Effector CD4-positive, alpha-beta T cell (primary cell): Measurements from ENCODE around the gene FMNL1.
A peak's percentile ranks its signal among the peaks of the same experiment; 100 is the strongest.

Experiments used
- DNase-seq: peaks from one replicate; pipeline ENCODE4 v3.0.0-alpha.2; 2020

FMNL1 gene

DNA sequence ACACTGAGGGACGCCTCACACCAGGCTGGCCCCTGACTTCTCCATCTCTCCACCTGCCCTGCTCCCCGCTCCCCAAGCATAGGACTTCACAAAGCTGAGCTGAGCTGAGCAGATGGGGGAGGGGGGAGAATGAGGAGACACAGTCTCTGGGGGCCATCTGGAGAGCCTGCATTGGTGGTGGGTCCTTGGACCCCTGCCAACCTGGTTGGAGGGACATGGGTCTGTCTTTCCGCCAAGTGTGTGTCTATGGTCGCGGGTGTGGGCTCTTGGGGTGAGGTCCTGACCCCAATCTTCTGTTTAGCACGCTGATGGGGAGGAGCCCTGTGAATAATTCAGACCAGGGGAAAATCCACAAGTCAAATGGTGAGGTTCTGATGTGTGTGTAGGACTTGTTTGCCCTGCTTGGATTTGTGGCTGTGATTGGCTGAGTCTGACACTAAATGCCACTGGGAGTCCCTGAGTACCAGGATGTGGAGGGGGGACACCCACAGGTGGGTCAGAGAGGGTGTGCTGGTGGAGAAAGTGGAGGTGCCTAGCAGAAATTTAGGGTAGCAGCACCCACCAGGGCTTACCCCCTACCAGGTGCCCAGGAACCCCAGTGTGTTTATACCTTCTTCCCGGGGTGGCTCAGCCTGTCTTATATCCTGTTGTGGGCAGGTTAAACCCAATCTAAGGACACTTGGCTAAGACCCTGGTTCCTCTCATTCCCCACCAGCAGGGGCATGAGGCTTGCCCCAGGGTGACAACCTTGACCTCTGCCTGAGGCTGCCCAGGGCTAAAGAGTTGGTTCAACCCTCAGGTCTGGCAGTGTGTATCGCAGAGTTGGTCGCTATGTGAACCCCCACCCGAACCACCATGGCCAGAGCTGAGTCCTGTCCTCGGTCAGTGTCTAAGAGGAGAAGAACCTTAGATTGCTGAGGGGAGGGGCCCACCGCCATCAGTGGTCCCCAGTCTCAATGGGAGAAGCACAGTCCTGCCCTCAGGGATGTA lies 2.1 kb downstream of the FMNL1 start:
- peak; percentile 45 for DNase-seq

DNA sequence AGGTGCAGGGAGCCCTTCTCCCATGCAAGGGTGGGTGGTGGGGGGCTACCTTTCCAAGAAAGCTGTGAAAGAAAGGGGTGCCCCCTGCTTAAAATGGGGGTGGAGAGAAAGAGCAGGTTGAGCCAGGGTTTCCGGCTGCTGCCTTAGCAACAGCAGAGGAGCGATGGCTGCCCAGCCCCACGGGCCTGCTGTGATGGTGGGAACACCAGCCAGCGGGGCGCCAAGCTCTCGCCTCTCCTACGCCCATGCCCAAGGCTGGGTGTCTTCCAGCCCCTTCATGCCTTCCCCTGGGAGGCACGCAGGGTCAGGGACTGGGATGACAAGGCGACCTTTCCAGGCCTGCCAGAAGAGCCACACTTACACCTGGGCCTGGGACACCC lies 3.0 kb downstream of the FMNL1 start:
- no peak for DNase-seq

- peak; percentile 47 for DNase-seq
These were observed 3.5 kb downstream of the FMNL1 start for GRCh38 chr17:45225051-45225700.

- DNase-seq: peak; percentile 94
These were observed 4.4 kb downstream of the FMNL1 start for GRCh38 chr17:45225964-45226530.

- DNase-seq: no peak
These were observed 4.9 kb downstream of the FMNL1 start for GRCh38 chr17:45226576-45226975.

DNA sequence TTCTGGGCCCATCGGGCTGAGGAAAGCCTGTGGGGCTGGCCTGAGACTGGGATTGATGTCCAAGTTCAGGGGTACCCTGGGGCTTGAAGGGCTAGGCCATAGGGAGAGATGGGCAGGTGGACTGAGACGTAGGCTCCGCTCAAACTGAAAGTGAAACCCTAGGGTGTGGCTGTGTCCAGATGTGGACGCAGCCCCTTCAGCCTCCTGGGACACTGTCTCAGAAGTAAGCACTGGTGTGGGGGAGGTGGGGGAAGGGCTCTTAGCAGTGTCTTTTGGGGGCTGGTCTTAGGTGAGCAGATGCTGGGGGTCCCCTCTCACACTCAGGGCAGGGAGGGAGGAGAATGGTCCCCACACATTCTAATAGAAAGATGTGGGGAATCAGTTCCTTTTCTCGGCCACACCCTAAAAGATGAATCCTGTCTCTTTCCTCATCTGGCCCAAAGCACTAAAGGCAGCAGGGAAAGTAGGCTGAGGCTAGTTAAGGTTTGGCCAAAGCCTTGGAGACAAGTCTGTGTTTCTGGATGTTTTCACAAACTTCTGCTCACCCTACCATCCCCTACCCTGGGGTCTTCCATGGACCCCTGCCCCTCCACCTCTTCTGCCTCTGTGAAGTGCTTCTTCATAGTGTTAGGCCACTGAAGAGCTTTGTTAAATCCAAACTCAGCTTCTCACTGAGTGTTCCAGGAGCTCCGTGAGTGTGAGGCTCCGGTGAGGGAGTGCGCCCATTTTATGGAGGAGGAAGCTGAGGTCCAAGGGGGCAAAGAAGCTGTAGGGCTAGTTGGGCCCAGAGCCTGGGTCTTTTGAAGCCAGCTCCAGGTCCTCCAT lies 5.6 kb downstream of the FMNL1 start:
- DNase-seq: no peak

DNA sequence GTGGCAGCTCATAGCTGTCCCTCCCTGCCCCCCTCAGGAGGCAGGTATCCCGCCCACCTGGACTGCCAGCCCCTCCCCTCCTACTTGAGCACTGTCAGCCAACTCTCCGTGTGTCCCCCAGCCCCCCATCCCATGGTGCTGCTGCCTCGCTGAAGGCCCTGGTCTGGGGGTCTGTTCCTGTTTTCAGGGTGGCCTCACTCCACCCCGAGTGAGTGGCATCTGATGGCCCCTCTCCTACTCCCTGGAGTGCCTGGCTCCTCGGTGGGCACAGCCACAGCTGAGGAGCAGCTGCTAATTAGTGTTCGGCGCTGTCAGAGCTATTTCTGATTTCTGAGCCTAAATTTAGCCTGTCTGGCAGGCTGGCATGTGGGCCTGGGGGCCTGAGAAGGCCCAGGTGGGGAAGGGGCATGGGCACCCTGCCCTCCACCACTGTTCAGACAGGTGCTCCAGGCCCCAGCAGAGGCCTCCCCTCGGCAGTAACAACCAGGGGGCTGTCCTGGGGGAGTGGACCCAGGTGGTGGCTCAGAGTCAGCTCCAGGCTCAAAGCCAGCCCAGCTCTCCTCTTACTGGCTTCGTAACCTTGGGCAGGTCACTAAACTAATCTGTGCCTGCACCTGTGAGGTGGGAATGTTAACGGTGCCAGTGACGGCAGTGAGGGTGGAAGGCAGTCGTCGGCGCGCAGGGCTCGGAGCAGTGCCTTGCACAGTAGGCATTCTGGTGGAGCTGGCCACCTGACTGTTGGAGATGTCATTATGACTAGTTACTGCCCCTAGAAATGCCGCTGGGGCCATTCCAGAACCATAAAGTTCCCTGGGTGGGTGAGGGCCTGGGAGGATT lies 6.5 kb downstream of the FMNL1 start:
- no peak for DNase-seq

GRCh38 chr17:45228763-45229539 lies 7.3 kb downstream of the FMNL1 start:
- DNase-seq: peak; percentile 84

DNA sequence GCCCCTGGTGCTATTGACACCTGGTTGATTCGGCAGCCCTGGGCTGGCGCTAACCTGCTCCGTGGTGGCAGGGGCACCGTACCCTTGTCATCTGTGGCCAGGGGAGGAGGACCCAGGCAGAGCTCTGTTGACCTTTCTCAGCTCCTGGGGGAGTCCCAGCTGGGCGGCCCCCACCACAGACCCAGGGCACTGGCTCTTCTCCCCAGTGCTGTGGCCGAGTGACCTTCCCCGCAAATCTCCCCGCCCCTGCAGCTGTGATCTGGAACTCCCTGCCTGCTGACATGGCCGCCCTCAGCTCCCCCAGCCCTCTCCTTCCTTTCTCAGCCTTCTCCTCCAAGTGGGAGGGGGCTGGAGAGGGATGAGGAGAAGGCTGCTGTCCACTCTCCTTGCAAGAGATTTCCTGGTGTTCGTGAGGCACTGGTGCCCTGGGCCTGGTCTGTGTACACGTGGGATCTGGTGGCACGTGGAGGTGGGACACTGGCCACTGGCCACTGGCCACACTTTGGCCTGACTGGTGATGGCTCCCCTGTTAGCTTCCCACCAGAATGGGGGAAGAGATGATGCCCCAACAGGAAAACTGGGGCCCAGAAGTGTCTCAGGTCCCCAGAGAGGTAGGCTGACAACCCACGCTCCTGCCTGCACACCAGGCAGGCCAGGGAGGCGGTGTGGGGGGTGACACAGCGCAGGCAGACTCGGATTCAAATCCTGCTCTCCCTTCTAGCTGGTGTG lies 8.2 kb downstream of the FMNL1 start:
- no peak for DNase-seq

GRCh38 chr17:45230410-45230786 lies 8.7 kb downstream of the FMNL1 start:
- no peak for DNase-seq

GRCh38 chr17:45230787-45231480 lies 9.2 kb downstream of the FMNL1 start:
- no peak for DNase-seq

DNA sequence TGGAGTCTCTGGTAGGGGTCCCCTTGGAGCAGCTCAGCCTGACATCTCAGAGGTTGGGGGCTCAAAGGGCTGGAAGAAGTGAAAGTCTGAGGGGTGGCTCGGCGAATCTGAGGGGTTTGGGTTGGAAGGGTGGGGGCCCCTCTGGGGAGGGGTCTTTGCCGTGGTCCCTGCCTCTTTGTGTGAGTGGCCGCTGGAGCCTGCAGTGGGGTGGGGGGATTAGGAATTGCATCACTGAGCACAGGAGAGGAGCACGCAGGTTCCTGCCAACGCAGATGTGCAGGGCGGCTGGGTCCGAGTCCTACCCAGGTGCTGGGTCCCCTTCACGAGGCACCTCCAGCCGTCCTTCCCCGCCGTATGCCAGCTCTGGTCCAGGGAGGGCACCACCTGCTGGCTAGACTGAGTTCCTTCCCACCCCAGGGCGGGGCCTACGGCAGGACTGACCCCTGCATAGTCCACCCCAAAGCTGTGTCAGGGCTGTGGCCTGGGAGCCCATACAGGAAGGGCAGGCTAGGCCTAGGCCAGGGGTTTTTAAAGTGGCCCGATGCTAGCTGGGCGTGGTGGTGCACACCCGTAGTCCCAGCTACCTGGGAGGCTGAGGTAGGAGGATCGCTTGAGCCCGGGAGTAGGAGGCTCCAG lies 9.9 kb downstream of the FMNL1 start:
- no peak for DNase-seq

GRCh38 chr17:45232514-45233422 lies 11.1 kb downstream of the FMNL1 start:
- no peak for DNase-seq

- no peak for DNase-seq
These were observed 11.8 kb downstream of the FMNL1 start for GRCh38 chr17:45233423-45233924.

DNA sequence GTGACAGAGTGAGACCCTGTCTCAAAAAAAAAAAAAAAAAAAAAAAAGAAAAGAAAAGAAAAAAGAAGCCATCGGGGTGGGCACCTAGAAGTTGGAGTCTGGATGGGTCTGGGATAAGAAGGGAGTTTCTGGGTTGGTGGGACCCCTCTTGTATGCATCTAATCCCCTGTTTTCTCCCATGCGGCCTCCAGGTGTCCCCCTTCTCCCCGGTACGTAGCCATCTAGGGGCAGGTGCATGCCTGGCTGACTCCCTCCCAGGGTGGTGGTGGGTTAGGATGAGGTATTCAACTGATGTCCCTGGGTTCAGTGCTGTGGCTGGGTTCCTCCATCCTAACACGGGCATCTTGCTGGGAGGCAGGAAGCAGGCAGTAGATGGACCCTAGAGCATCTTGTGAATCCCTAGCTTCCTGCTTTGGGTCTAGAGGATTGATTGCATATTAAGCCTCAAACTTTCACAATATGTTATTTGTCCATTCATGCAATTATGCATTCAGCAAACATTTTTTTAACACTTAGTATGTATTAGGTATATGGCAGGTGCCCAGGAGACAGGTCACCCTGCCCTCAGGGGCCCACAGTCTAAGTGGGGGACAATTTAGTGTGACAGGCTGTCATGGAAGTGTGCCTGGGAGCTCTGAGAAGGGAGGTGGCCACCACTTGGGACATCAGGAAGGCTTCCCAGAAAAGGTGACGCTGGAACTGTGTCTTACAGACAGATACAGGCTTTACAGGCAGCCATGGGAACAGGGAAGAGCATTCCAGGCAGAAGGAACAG lies 13.1 kb downstream of the FMNL1 start:
- peak; percentile 45 for DNase-seq

DNA sequence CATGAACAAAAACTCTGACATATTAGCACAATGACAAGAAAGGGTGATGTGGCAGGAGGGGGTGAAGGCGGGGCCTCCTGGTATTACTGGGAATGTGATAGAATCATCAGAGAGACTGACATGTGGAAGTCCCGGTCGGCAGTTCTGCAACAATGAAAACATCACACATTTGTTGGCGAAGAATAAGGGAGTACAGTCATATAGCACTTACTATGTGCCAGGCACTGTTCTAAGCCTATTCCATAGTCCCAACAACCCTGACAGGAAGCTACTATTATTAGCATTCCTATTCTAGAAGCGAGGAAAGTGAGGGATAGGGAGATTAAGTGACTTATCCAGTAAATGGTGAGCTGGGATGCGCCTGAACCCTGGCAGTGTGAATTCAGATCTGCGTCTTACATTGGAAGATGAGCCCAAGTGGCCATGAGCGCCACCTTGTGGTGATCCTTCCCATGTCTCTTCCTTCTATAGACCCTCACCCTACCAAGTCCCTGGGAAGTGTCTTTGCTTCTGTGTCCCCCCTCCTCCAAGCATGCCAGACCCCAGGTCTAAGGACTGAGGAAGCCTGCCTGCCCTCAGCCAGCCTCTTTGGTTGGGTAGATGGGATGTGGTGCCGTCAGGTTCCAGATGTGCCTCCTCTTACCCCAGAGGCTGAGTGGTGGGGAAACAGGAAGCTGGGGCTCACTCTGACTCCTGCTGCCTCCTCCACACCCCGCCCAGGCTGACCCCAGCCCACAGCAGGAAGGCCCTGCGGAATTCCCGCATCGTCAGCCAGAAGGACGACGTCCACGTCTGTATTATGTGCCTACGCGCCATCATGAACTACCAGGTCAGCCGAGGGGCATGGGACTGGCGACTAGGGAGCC lies 14.0 kb downstream of the FMNL1 start:
- peak; percentile 80 for DNase-seq
